ENCODE measurements around the gene FAM9B. TPM values are rescaled to one million over a fixed set of nuclear protein-coding genes. Genes with fewer than 3 reads are reported as not detected.

The FAM9B gene
- total RNA-seq, 1 donor from 2014 or later, result 0.41 TPM

Other genes starting within 250 kb of the FAM9B start
- not detected in 2 replicates for gene FAM9A, start 232.7 kb downstream of the FAM9B start, total RNA-seq